Keratinocyte (primary cell): ENCODE results near the gene TNFRSF11A. TPM values are rescaled to one million over a fixed set of nuclear protein-coding genes. Genes with fewer than 3 reads are reported as not detected.

ENCODE experiments used
- DNase-seq: peaks from one replicate; pipeline ENCODE4 v3.0.0-alpha.2; 2011; ENCODE audit warnings: low read depth, missing footprints, low spot score
- FAIRE-seq: peaks from 2 replicates; lab custom pipeline; 2011; peaks lifted over from hg19 to GRCh38; lab: Jason Lieb, UNC
- H2AFZ ChIP-seq: 2 replicates; pipeline ENCODE4 v1.6.0; 2012; ENCODE audit warnings: low read length, control low read depth, inconsistent platforms; ENCODE audit not compliant: control insufficient read depth
- H3K27ac ChIP-seq: 2 replicates; pipeline ENCODE4 v1.5.1; 2011; ENCODE audit warnings: low read length; ENCODE audit not compliant: control insufficient read depth, insufficient read depth
- H3K27me3 ChIP-seq: 3 replicates; pipeline ENCODE4 v1.6.0; 2011; ENCODE audit warnings: low read length; ENCODE audit not compliant: control insufficient read depth, insufficient read depth; ENCODE audit errors: extremely low read depth
- H3K36me3 ChIP-seq, 2 experiments: 2 replicates in 1 of 2; 3 replicates in 1 of 2; pipeline ENCODE4 v1.5.1; 2011; ENCODE audit warnings: low read length in 2 of 2, mild to moderate bottlenecking in 1 of 2; ENCODE audit not compliant: control insufficient read depth in 2 of 2, insufficient read depth in 2 of 2; ENCODE audit errors: extremely low read depth in 1 of 2
- H3K4me1 ChIP-seq: 3 replicates; pipeline ENCODE4 v1.5.1; 2011; ENCODE audit warnings: low read length; ENCODE audit not compliant: control insufficient read depth, insufficient read depth; ENCODE audit errors: extremely low read depth
- H3K4me2 ChIP-seq: 3 replicates; pipeline ENCODE4 v1.6.0; 2011; ENCODE audit warnings: low read depth, low read length; ENCODE audit not compliant: control insufficient read depth, insufficient read depth; ENCODE audit errors: extremely low read depth
- H3K4me3 ChIP-seq, 3 experiments: fragments of 200-600 bp in 1 of 3; sonication (generic) in 1 of 3; 2 replicates in 2 of 3; 3 replicates in 1 of 3; pipeline ENCODE4 v1.5.1; 2011 to 2016; ENCODE audit warnings: low read length in 3 of 3, mild to moderate bottlenecking in 3 of 3, control low read depth in 2 of 3, inconsistent platforms in 1 of 3, low read depth in 1 of 3, mixed read lengths in 1 of 3, mixed run types in 1 of 3, moderate library complexity in 1 of 3; ENCODE audit not compliant: control insufficient read depth in 2 of 3, insufficient read depth in 2 of 3; ENCODE audit errors: extremely low read depth in 1 of 3
- H3K79me2 ChIP-seq: 2 replicates; pipeline ENCODE4 v1.6.0; 2012; ENCODE audit warnings: low read length; ENCODE audit not compliant: control insufficient read depth, insufficient read depth
- H3K9ac ChIP-seq: 3 replicates; pipeline ENCODE4 v1.6.0; 2011; ENCODE audit warnings: low read length; ENCODE audit not compliant: control insufficient read depth, insufficient read depth; ENCODE audit errors: extremely low read depth
- H3K9me1 ChIP-seq: 3 replicates; pipeline ENCODE4 v1.6.0; 2011; ENCODE audit warnings: low read length; ENCODE audit not compliant: control insufficient read depth, insufficient read depth; ENCODE audit errors: extremely low read depth
- H3K9me3 ChIP-seq: 2 replicates; pipeline ENCODE4 v1.5.1; 2012; ENCODE audit warnings: low read depth, low read length; ENCODE audit not compliant: control insufficient read depth
- H4K20me1 ChIP-seq: 3 replicates; pipeline ENCODE4 v1.6.0; 2011; ENCODE audit warnings: low read length; ENCODE audit not compliant: control insufficient read depth, insufficient read depth; ENCODE audit errors: extremely low read depth
- CTCF ChIP-seq, 3 experiments: IDR thresholded peaks in 1 of 3; conservative IDR thresholded peaks in 1 of 3; optimal IDR thresholded peaks in 1 of 3; 2 replicates in 2 of 3; 3 replicates in 1 of 3; pipeline versions ENCODE3 to v1.5.1; 2011; ENCODE audit warnings: low read length in 3 of 3, mild to moderate bottlenecking in 3 of 3, moderate library complexity in 2 of 3, control low read depth in 1 of 3, inconsistent platforms in 1 of 3; ENCODE audit not compliant: insufficient read depth in 2 of 3; ENCODE audit errors: extremely low read depth in 1 of 3
- EZH2 ChIP-seq: IDR thresholded peaks from one replicate; pipeline ENCODE4 v1.6.1; 2012; ENCODE audit warnings: inconsistent platforms, mild to moderate bottlenecking, low read length, moderate library complexity
- dilution Hi-C: fragments of 300-500 bp; cut with MboI; formaldehyde crosslinking; loops from one replicate; pipeline ENCODE4 v1.7.0; 2020; ENCODE audit warnings: low sequenced_read_pairs; ENCODE audit not compliant: extremely low pct_ligation_motif_present
- polyA plus RNA-seq, 5 experiments: library from polyadenylated mRNA; depleted of rRNA in 3 of 5; stranded (reverse) in 3 of 5; stranded (forward) in 1 of 5; unstranded in 1 of 5; fragments of >200 nt; gene quantifications; 1 replicate in 1 of 5; 2 replicates in 3 of 5; 3 replicates in 1 of 5; pipeline versions ENCODE4 v1.2.1 to v1.2.3, GENCODE V29; 2011 to 2012; ENCODE audit warnings: missing spikeins in 2 of 5, low read depth in 1 of 5, low replicate concordance in 1 of 5

Gene TNFRSF11A
- polyA plus RNA-seq, 1 donor (not counting 4 experiments of a cell fraction or from before 2014, with no cell fraction given), result 0.51 TPM

GRCh38 chr18:62409821-62410220, 84.7 kb downstream of the TNFRSF11A start:
- no peaks in the 10 kb centered on the region for H3K9me3 ChIP-seq
- H3K4me1 ChIP-seq, result no peaks in the 10 kb centered on the region
- no peaks in the 10 kb centered on the region for H3K79me2 ChIP-seq
- H3K27ac ChIP-seq, result no peak overlapping the region
- no peaks in the 10 kb centered on the region for H3K36me3 ChIP-seq
- H3K9me1 ChIP-seq, result no peaks in the 10 kb centered on the region
- H3K4me3 ChIP-seq, result no peak overlapping the region
- no peak for TF ChIP-seq CTCF (optimal IDR thresholded peaks at IDR 0.05 in 1 of 3, IDR thresholded peaks at IDR 0.05 in 1 of 3, conservative IDR thresholded peaks at IDR 0.05 in 1 of 3; ENCODE audit: extremely low read depth in 1 of 3, insufficient read depth in 2 of 3, low read length in 3 of 3)
- dilution Hi-C loops, result no loop called here
- peaks cover 14% of the 10 kb centered on the region for H3K27me3 ChIP-seq
- FAIRE-seq (no peak), DNase-seq (no peak)
- no peaks in the 10 kb centered on the region for H4K20me1 ChIP-seq
- H3K9ac ChIP-seq, result no peak overlapping the region
- no peak overlapping the region for H2AFZ ChIP-seq
- no peak overlapping the region for H3K4me2 ChIP-seq

GRCh38 chr18:62412231-62412979, 87.3 kb downstream of the TNFRSF11A start:
- H3K79me2 ChIP-seq, result no peaks in the 10 kb centered on the region
- H3K9ac ChIP-seq, result no peak overlapping the region
- no peak overlapping the region for H3K4me3 ChIP-seq
- no peak overlapping the region for H3K27ac ChIP-seq
- H3K4me2 ChIP-seq, result no peak overlapping the region
- no peaks in the 10 kb centered on the region for H3K9me3 ChIP-seq
- peaks cover 14% of the 10 kb centered on the region for H3K27me3 ChIP-seq
- no peak overlapping the region for H2AFZ ChIP-seq
- no peaks in the 10 kb centered on the region for H3K9me1 ChIP-seq
- dilution Hi-C loops, result no loop called here
- no peak for FAIRE-seq
- TF ChIP-seq EZH2, result no peak
- no peak for TF ChIP-seq CTCF (optimal IDR thresholded peaks at IDR 0.05 in 1 of 3, IDR thresholded peaks at IDR 0.05 in 1 of 3, conservative IDR thresholded peaks at IDR 0.05 in 1 of 3; ENCODE audit: extremely low read depth in 1 of 3, insufficient read depth in 2 of 3, low read length in 3 of 3)
- H4K20me1 ChIP-seq, result no peaks in the 10 kb centered on the region
- no peaks in the 10 kb centered on the region for H3K4me1 ChIP-seq
- H3K36me3 ChIP-seq, result no peaks in the 10 kb centered on the region
- DNase-seq, result no peak
